ENCODE measurements around the gene PSMB11.
"Not testable (repeated sequence)": the region's sequence is repeated elsewhere in the genome, so short reads cannot be mapped to it uniquely, and the experiment has no call there.

PSMB11 gene, protein sequence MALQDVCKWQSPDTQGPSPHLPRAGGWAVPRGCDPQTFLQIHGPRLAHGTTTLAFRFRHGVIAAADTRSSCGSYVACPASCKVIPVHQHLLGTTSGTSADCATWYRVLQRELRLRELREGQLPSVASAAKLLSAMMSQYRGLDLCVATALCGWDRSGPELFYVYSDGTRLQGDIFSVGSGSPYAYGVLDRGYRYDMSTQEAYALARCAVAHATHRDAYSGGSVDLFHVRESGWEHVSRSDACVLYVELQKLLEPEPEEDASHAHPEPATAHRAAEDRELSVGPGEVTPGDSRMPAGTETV

DNA sequence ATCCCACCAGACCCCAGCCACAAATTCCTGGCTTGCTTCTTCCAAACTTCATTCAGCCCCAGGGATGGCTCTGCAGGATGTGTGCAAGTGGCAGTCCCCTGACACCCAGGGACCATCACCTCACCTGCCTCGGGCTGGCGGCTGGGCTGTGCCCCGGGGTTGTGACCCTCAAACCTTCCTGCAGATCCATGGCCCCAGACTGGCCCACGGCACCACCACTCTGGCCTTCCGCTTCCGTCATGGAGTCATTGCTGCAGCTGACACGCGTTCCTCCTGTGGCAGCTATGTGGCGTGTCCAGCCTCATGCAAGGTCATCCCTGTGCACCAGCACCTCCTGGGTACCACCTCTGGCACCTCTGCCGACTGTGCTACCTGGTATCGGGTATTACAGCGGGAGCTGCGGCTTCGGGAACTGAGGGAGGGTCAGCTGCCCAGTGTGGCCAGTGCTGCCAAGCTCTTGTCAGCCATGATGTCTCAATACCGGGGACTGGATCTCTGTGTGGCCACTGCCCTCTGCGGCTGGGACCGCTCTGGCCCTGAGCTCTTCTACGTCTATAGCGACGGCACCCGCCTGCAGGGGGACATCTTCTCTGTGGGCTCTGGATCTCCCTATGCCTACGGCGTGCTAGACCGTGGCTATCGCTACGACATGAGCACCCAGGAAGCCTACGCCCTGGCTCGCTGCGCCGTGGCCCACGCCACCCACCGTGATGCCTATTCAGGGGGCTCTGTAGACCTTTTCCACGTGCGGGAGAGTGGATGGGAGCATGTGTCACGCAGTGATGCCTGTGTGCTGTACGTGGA is at the start of gene PSMB11:
TSS of gene PSMB11 (plus strand) at position 51 of the 804 bp plus-strand sequence. CDS start at position 65, 14 bp downstream.
- no peak for DNase-seq

DNA sequence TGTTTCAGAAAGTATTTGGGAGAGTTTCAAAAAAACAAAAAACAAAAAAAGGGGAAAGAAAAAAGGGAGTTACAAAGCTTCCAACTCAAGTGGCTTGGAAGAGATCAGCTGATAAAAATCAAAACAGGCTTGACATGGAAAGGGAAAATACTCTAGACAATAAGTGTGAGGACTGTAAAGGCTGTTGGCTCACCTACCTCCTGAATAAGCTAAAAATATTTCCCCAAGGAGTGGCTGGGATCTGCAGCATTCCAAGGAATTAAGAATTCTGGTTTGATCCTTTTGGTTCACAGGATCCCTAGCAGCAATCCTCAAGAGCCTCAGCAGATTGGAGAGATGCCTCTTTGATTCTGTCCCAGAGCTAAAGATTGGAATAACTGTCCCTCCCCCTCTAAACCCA is 48.5 kb upstream of the PSMB11 start:
- DNase-seq = no peak

DNA sequence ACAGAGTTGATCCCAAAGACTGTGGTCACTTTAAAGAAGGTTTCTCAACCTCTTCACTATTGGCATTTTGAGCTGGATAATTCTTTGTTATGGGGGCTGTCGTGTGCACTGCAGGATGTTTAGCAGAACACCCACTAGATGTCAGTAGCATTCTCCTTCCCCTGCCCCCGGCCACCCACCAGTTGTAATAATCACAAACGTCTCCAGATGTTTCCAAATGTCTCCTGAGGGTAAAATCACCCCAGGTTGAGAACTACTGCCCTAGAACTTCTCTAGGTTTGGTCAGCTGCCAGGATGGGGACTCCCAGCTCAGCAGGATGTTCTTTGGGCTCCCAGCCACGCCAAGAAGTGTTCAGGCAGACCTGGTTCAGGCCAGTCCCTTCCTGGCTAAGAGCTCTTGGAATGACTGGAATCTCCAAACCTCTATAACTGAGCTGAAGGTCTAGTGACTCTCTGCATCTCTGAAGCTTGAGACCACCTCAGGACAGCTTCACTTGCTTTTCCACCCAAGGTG is 47.2 kb upstream of the PSMB11 start:
- DNase-seq = no peak

DNA sequence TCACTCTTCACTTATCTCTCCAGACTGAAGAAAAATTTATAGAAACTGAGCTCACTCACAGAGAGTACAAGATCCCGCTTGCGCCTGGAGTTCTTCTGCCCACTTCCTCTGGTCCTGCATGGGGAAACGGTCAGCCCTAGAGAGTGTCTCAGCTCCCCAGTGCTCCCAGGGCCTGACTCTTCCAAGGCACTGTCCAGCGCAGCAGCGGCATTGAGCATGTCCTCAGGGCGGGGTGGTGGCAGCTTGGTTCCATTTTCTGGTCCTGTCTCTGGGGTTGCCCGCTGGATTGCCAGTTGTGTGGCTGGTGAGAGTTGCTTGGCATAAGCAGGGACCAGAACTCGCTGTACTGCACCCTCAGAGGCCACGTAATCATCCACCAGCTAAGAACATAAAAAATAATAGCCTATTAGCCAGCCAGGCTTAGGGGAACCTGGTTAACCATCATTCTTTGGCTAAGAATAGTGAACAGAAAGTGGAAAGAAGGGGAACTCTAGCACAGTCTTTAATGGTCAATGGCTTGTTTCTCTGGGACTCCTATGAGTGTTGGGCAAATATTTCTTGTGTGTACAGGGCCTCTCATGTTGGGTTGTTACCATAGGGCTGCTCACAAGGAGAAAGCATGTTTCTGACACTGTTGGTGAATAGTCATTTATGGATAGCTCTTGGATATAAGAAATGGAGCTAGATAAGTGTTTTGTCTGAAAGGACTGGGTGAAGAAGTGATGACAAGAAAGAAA is 46.0 kb upstream of the PSMB11 start:
- no peak for DNase-seq

DNA sequence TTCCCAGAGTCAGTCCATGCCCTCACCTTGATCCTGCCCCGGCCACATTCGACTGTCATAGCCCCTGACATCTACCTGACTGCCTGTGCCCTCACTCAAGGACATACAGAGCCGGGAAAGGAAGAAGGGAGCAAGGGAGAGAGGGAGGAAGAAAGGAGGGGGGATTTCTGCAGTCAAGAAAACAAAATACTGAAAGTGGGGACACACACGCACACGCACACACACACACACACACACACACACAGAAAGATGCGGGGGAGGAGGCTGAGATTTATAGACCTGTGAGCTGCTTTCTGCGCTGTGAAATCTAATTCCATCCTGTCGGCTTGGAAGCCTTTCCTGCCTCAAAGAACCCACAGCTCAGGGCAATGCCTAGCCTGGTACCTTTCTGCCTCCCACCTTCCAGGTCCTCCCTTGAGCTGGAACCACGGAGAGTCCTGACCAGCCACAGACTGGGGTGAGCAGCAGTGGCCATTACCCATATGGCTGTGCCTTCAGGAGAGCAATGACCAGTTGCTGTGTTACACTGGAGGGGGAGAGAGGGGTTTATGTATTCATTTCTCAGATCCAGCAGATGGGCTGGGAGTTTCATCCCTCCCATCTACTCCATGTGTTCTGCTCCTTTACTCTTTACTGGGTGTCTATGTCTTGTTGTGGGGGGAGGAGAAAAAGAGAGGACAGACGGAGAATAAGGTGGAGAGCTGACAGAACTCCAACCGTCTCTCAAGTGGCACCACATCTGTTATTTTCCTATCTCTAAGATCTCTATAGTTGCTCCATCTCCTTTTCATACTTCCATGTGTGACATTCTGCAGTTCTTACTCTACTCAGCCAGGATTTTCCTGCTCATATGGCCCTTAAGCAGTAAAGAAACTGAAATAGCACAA is 45.0 kb upstream of the PSMB11 start:
- DNase-seq = no peak

DNA sequence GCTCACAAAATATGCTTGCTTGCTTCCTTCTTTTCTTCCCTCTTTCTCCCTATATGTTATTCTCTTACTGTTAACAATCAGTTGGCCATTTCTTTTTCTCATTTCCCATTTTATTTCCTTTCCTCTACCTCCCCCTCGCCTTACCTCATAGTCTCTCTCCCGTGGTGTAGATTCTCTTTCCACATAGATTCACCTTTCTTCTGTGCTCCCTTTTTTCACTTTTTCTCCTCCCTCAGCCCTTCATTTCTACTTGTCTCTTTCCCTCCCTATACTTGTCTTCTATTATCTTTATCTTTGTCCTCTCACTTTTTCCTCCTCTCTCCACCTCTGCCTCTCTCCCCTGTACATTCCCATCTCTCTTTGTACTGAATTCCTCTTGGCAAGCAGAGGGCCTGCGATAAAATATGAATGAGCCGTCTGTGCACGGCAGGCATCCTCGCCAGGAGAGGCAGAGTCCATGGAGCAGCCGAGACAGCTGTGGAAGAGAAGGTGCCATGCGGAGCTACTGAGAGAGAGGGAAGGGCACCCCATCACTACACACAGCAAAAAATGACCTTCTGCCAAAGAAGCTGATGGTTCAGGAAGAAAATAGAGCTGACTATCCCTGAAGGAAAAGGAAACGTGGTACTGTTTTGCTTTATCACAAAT is 44.2 kb upstream of the PSMB11 start:
- no peak for DNase-seq

DNA sequence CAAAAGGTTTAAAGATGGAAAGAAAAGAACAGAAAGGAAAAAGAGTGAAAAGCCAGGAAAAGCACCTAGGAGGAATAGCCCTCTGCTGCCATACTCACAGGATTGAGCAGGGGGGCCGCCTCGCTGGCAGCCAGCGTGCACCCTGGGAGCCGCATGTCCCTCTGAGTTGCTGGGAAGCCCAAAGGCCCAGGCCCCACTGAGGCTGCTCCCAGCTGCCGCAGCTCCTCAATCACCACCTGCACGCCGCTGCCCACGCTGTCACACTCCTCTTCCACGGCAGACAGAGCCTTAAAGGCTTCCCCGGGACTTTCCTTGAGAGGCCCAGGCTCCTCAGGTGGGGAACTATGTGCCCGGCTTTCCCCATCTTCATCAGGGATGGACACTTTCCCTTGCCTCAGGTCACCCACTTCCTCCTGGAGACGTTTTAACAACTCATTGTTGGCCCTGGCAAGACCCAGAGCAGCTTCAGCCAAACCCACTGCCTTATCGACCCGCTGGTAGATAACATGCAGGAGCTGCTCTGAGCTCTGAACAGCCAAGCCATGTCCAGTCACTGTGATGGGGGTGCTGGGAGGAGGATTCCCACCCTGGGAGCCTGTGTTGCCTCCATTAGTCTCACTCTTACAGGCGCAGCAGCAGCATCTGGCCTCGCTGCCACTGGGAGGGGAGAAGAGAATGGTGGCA is 43.5 kb upstream of the PSMB11 start:
- DNase-seq = no peak

DNA sequence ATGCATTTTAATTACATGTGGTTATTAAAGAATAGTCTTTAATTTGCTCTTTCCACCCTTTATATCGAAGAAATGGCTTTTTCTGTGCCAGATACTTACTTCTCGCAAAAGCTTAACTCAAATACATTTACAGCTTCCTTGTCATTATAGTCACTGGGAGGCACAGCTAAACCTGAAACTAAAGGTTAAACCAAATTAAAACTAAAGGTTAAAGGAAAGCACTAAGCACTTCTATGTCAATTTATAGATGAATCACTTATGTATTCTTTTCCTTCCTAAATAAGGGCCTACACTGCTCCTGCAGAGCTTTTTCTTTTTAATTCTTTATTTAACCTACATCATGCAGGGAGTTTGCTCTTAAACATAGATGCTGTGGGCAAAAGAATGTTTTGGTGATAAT is 41.2 kb upstream of the PSMB11 start:
- DNase-seq = no peak

DNA sequence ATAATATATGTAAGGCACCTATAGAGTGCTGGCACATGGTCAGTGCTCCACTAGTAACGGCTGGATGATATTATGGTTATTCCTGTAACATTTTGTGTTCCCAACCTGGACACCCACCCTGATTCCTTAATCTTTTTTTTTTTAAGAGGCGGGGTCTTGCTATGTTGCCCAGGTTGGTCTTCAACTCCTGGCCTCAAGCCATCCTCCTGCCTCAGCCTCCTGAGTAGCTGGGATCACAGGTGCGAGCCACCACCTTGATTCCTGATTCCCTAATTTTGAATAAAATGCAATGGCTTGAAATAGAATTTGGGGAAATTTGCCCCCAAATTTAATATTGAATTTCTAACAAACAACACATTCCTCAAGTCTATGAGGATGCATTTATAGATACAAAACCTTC is 39.4 kb upstream of the PSMB11 start:
- no peak for DNase-seq

DNA sequence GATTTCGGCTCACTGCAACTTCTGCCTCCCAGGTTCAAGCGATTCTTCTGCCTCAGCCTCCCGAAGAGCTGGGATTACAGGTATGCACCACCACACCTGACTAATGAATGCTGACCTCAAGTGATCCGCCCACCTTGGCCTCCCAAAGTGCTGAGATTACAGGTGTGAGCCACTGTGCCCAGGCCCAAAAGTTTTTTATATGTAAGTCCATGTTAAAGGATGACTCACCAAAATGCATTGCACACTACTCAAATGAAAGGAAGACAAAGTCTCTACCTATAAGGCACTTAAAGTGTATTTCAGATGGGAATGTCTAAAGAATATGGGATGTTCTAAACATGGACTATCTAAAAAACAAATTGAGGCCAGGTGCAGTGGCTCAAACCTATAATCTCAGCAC is 37.7 kb upstream of the PSMB11 start:
- DNase-seq = not testable (repeated sequence)

DNA sequence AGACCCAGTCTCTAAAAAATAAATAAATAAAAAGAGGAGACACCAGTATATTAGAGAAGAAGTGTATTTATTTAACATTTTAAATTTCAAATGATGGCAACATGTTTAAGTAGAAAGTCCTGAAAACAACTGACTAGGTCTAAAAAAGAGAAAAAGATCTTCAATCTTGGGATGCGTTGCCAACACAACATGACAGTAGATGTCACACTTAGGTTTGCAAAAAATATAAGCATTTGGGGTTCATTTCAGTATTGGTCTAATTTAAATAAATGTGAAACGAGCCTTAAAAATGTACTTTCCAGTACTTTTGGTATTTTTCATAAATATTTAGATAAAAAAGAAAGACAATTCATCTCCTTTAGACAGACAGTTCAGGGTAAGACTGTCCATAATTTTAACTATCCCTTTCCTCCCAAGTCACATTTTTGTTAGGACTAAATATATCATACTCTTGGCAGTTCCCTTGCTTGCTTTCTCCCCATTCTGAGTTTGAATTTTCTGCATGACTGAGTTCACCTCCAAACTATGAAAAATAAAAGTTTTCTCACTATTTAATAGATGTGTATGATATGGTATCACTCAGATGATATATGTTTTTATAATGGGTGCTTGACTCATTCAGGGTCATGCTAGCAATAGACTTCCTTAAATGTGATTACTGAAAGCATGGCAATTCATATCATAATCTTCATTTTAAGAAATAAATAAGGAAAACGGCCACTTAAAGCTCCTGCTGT is 36.4 kb upstream of the PSMB11 start:
- DNase-seq = no peak

DNA sequence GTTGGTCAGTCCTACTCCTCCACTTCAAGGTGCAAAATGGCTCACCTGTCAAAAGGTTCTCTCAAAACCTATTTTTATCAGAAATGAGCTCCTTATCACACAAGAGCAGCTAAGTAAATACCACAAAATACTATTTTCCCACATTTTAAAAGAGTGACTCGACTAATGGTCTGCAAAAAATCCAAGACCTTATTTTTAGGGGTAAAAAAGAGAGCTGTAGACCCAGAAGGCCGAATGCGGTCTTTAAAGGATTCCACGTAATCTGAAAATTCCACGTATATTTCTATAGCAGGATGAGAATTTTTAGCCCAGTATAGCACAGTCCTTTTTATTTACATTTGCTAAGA is 35.9 kb upstream of the PSMB11 start:
- no peak for DNase-seq

DNA sequence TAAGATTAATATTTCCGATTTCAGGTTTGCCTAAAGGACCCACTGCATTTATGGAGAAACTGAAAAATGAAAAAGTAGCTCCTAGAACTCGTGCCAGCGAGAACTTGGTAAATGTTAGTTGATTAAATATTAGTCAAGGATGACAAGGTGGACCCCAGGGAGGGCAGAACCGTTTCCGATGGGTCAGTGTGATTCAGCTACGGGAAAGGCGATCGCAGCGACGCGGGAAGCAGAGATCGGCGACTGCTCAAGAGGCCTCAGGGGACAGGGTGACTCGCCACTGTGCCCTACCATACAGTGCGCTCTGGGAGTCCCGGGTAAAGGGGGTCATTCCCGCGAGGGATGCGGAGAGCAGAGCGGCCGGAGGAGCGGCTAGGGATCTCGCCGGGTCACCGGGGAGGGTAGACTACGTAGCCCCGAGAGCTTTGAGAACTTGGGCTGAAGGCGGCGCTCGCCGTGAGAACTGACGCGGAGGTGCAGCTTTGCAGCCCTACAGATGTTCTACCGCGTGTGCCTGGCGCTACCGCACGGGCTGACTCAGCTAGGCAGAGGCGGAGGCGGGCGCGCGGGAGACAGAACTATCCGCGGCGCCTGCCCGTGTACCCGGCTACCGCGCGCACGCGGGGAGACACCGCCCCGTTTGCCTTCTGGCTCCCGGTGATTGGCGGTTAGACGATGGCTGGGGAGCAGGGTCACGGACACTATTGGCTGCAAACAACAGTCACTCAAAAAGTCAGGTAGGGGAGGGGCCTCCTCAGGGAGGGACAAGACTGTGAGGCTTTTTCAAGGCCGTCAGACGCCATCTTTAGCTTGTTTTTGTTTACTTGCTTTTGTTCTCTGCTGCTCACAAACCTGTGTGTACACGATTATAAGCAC is 35.2 kb upstream of the PSMB11 start:
- peak; percentile 95 for DNase-seq

DNA sequence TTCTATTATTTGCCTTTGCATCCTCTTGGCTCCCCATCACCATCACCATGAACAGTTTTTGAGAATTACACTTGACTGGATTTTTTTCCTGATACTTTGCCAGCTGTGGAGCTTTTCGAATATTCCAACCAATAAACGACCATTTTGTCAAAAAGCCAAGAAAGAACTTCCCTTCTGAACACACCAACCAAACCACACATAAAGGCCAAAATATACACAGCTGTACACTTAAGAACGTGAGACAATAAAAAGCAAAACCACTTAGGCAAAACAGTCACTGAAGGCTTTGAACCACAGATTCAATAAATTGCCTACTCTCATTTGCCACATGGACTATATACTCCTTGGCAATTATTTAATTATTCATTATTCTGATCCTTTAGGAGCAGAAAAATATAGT is 33.2 kb upstream of the PSMB11 start:
- no peak for DNase-seq

DNA sequence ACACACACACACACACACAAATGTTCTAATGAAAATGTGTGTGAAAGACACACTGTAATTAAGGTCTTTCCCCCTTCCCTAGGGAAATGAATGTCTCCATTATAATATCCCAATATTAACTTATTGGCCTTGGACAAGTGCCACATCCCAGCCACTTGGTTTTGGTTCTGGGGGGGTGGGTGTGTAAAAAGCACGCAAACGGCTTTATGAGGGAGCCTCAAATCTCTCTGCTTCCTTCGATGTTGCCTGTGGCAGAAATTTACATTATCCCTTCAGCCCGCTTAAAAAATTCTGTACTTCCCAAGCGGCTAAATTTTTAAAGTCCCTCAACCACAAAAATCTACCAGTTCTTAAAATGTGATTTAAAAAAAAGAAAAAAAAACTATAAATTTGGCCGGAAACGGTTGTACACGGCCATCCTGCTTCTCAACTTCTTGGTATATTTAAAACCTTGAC is 32.5 kb upstream of the PSMB11 start:
- DNase-seq = no peak

DNA sequence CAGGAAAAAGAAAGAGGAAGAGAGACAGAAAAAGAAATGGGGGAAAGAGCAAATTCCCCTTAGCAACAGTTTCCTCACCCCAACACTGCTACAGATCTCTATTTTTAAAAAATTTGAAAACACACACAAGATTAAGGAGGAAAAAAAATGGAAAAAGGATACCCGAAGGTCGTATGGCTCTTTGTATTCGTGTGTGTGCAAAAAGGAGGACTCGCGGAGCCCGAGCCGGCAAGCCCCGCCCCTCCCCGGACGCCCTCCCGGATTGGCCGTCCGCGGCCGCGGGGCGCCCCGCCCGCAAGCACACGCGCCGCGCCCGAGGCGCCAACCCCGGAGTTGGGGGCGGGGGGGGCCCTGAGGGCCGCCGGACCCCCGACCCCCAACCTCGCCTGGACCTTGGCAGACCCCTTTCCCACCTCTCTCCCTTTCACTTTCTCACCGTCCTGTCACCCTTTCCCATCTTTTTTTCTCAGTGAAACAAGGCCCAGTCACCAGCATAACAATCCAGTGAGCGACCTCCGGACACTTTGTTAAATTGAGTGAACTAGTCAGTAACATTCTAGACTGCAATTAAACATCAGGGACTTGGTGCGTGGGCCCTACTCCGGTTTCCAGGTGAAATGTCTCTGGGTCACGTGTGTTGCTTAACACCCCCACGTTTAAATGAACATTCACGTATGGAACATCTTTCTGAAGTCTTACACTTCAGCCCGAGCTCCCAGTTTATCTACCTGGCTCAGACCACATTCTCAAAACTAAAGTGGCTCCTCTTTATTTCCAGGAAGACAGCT is 31.9 kb upstream of the PSMB11 start, which contains the start of gene C14orf93:
TSS of gene C14orf93 (minus strand) at position 205 of the 788 bp plus-strand sequence. CDS start 11,120 bp downstream, outside the sequence.
- peak; percentile 77 for DNase-seq

DNA sequence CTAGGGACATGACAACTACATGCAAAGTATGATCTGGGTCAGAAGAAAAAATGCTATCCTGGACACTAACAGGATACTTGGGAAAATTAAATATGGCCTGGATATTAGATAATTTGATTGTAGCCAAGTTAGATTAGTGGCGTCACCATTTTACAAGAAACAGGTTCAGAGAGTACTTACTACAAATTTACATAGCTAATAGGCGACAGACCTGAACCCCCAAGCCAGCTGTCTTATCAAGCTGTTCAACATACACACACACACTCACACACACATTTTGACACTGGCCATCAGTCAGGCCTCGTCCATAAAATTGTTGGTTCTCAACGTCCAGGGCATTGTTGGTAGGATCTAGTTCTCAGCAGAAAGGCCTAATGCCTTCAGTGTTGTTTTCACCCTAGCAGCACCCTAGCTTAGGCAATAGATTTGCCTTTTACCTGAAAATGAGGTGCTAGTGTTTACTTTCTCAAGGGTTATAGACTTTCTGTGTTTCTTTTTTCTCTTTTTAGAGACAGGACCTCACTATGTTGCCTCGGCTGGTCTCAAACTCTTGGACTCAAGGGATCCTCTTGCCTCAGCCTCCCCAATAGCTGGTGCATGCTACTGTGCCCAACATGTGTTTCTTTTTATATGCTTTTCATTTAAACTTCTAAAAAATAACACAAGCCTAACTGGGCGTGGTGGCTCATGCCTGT is 28.8 kb upstream of the PSMB11 start:
- DNase-seq = no peak

DNA sequence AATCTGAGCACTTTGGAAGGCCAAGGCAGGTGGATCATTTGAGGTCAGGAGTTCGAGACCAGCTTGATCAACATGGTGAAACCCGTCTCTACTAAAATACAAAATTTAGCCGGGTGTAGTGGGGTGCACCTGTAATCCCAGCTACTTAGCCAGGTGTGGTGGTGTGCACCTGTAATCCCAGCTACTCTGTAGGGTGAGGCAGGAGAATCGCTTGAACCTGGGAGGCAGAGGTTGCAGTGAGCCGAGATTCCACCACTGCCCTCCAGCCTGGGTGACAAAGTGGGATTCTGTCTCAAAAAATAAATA is 28.3 kb upstream of the PSMB11 start:
- DNase-seq = not testable (repeated sequence)

Data from NK-92 treated with Interleukin-12 subunit alpha and Interleukin-12 subunit beta, amount 100 ng/mL, for 24 hours (cell line).